ENCODE measurements around the gene MAML2. TPM values are rescaled to one million over a fixed set of nuclear protein-coding genes. Genes with fewer than 3 reads are reported as not detected.

The MAML2 gene
- total RNA-seq, 4 donors from 2014 or later, result 15.9 to 31.9 (median 24.9) TPM

GRCh38 chr11:96323642-96323985 is 19.4 kb downstream of the MAML2 start:
- DNase-seq, result no peak
- intact Hi-C loops (cut with DNase I; ENCODE audit: low total_unique reads) (no loop called here), in situ Hi-C loops (cut with MboI; ENCODE audit: low pct_ligation_motif_present in 1 of 4, low pct_unique_long_range_greater_than_20kb in 1 of 4, low sequenced_read_pairs in 3 of 4) (no loop called here)
- no peaks in the 10 kb centered on the region for H3K36me3 ChIP-seq
- peaks cover 0 to 9% (median 5%) of the 10 kb centered on the region in 4 donors for H3K4me1 ChIP-seq
- no peaks in the 10 kb centered on the region for H3K9me3 ChIP-seq
- no peak overlapping the region for H3K27ac ChIP-seq
- H3K4me3 ChIP-seq, result no peak overlapping the region
- TF ChIP-seq EP300 (IDR thresholded peaks at IDR 0.05; ENCODE audit: low read depth) (no peak), POLR2A (IDR thresholded peaks at IDR 0.05) (no peak), POLR2AphosphoS5 (IDR thresholded peaks at IDR 0.05) (no peak), CTCF (IDR thresholded peaks at IDR 0.05) (no peak)
- no peaks in the 10 kb centered on the region for H3K27me3 ChIP-seq
- WGBS, 2 donors (ENCODE audit: low coverage in 1 of 2), result 93 to 94% methylated on average over 3 to 6 of the region's 6 CpGs

- no peak overlapping the region for H3K4me3 ChIP-seq
- H3K36me3 ChIP-seq, result no peaks in the 10 kb centered on the region
- peaks cover 4 to 15% (median 6%) of the 10 kb centered on the region in 4 donors for H3K4me1 ChIP-seq
- intact Hi-C loops (cut with DNase I; ENCODE audit: low total_unique reads) (no loop called here), in situ Hi-C loops (cut with MboI; ENCODE audit: low pct_ligation_motif_present in 1 of 4, low pct_unique_long_range_greater_than_20kb in 1 of 4, low sequenced_read_pairs in 3 of 4) (no loop called here)
- 91 to 95% methylated on average over 9 to 10 of the region's 10 CpGs for WGBS, 2 donors (ENCODE audit: low coverage in 1 of 2)
- no peaks in the 10 kb centered on the region for H3K9me3 ChIP-seq
- H3K27ac ChIP-seq, result no peak overlapping the region
- TF ChIP-seq POLR2A (IDR thresholded peaks at IDR 0.05) (no peak), CTCF (IDR thresholded peaks at IDR 0.05) (no peak), POLR2AphosphoS5 (IDR thresholded peaks at IDR 0.05) (no peak), EP300 (IDR thresholded peaks at IDR 0.05; ENCODE audit: low read depth) (no peak)
- H3K27me3 ChIP-seq, result no peaks in the 10 kb centered on the region
- no peak for DNase-seq
These were observed 20.0 kb downstream of the MAML2 start for GRCh38 chr11:96322775-96323641.

GRCh38 chr11:96321091-96321490 is 21.9 kb downstream of the MAML2 start:
- no peaks in the 10 kb centered on the region for H3K27me3 ChIP-seq
- no peaks in the 10 kb centered on the region for H3K9me3 ChIP-seq
- H3K36me3 ChIP-seq, result no peaks in the 10 kb centered on the region
- H3K4me1 ChIP-seq, result peaks cover 4 to 29% (median 8%) of the 10 kb centered on the region in 4 donors
- in situ Hi-C loops (cut with MboI; ENCODE audit: low pct_ligation_motif_present in 1 of 4, low pct_unique_long_range_greater_than_20kb in 1 of 4, low sequenced_read_pairs in 3 of 4) (no loop called here), intact Hi-C loops (cut with DNase I; ENCODE audit: low total_unique reads) (no loop called here)
- DNase-seq, result no peak
- TF ChIP-seq EP300 (IDR thresholded peaks at IDR 0.05; ENCODE audit: low read depth) (no peak), POLR2A (IDR thresholded peaks at IDR 0.05) (no peak), POLR2AphosphoS5 (IDR thresholded peaks at IDR 0.05) (no peak), CTCF (IDR thresholded peaks at IDR 0.05) (no peak)
- 83 to 92% methylated on average over 4 to 5 of the region's 5 CpGs for WGBS, 2 donors (ENCODE audit: low coverage in 1 of 2)
- H3K4me3 ChIP-seq, result no peak overlapping the region
- no peak overlapping the region for H3K27ac ChIP-seq

- intact Hi-C loops (cut with DNase I; ENCODE audit: low total_unique reads), result no loop called here
These were observed 22.9 kb downstream of the MAML2 start for GRCh38 chr11:96319898-96320656.

More at GRCh38 chr11:96319898-96320656, 22.9 kb downstream of the MAML2 start:
- Histone ChIP-seq H3K4me3 (no peak overlapping the region), H3K9me3 (no peaks in the 10 kb centered on the region), H3K27ac (no peak overlapping the region), H3K27me3 (no peaks in the 10 kb centered on the region), H3K4me1 (peaks cover 0 to 33% (median 10%) of the 10 kb centered on the region in 4 donors), H3K36me3 (no peaks in the 10 kb centered on the region)
- no peak for DNase-seq
- no peak for TF ChIP-seq EP300 (IDR thresholded peaks at IDR 0.05; ENCODE audit: low read depth)
- TF ChIP-seq CTCF (IDR thresholded peaks at IDR 0.05), result no peak
- TF ChIP-seq POLR2A (IDR thresholded peaks at IDR 0.05), result no peak
- TF ChIP-seq POLR2AphosphoS5 (IDR thresholded peaks at IDR 0.05), result no peak
- in situ Hi-C loops (cut with MboI; ENCODE audit: low pct_ligation_motif_present in 1 of 4, low pct_unique_long_range_greater_than_20kb in 1 of 4, low sequenced_read_pairs in 3 of 4), result no loop called here
- 88 to 93% methylated on average over 2 of the region's 2 CpGs for WGBS, 2 donors (ENCODE audit: low coverage in 1 of 2)
